ENCODE results near the gene SSU72.
"Not testable (repeated sequence)": the region's sequence is repeated elsewhere in the genome, so short reads cannot be mapped to it uniquely, and the experiment has no call there.

SSU72 gene

DNA sequence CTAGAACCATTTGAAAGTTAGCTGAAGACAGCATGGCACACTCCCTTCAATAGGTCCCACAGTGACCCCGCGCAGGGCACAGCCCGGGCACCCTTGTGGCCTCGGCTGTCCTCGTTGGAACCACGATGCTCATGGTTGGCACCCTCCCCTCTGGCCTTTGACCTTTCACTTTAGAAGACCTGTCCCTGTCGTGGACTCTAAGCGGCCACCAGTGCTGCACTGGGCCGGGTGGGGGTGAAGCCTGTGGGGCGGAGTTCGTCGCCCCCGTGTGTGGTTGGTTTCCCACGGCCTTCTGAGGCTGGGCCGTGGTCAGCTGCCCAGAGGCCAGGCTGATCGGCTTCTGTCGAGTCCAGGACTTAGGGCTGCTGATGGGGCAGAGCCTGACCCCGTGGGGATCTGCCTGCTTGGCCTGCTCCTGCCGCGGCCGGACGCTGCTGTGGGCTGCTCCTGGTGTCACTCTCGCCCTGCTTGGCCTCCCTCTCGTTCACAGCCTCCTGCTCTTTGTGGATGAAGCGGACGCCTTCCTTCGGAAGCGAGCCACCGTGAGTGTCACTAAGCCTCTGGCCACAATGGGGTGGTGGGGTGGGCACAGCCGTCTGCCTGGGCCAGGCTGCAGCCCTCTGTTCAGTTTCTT is 49.8 kb downstream of the SSU72 start:
- not testable (repeated sequence) for DNase-seq

DNA sequence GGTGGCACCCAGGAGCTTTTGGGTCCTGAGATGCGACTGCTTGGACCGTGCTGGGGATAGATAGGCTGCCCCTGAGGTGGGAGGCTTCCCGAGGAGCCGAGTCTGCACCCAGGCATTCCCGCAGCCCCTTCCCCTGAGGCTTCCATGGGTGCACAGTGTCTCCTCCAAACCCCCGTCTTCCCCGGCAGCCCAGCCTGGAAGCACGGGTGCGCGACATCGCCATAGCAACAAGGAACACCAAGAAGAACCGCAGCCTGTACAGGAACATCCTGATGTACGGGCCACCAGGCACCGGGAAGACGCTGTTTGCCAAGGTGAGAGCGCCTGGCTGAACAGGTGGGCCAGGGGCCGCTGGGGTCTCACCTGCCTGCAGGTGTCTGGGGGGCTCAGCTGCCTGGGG is 51.0 kb downstream of the SSU72 start:
- DNase-seq = not testable (repeated sequence)

DNA sequence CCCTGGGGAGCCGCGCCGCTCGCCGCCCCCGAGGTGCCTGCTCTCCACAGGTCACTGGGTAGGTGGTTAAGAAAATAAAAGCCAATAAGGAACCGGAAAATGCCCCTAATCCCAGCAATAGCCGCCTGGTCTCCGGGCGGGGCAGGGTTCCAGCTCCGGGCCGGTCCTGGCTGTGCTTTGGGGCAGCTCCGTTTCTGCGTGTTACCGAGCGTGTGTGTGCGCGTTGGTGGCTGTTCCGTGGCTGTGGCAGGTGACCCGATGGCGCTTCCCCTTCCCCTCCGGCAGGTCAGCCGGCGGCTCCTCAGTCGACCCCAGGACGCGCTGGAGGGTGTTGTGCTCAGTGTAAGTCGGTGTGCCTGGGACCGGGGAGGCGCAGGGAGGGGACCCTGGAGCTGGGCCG is 51.4 kb downstream of the SSU72 start:
- DNase-seq = not testable (repeated sequence)

DNA sequence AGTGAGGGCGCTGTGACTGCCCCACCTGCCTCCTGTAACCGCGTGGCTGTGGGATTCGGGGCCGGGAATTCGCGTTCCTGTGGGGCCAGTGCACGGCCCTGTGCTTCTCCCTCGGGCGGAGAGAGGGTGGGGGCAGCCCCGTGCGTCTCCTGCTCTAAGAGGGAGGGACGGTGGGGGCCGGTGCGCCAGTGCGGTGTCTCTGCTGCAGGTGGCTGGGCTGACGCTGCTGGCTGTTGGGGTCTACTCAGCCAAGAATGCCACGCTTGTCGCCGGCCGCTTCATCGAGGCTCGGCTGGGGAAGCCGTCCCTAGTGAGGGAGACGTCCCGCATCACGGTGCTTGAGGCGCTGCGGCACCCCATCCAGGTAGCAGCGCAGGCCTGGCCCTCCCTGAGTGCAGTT is 52.1 kb downstream of the SSU72 start:
- not testable (repeated sequence) for DNase-seq

DNA sequence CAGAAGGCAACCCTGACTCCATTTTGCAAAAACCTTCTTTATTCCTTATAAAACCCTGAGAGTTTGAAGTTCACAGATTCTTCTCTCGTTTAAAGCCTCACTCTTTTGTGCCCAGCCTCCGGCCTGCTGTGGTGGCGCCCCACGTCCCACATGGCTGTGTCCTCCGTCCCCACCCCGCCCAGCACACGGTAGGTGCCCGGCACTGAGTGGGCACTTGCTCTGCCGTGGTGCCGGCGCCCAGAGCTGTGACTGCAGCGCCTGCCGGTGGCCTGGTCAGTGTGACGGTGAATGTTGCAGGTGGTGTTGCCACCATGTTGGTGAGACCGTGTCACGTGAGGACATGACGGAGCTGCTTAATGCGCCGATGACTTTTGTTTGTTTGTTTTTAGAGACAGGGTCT is 53.3 kb downstream of the SSU72 start:
- no peak for DNase-seq

DNA sequence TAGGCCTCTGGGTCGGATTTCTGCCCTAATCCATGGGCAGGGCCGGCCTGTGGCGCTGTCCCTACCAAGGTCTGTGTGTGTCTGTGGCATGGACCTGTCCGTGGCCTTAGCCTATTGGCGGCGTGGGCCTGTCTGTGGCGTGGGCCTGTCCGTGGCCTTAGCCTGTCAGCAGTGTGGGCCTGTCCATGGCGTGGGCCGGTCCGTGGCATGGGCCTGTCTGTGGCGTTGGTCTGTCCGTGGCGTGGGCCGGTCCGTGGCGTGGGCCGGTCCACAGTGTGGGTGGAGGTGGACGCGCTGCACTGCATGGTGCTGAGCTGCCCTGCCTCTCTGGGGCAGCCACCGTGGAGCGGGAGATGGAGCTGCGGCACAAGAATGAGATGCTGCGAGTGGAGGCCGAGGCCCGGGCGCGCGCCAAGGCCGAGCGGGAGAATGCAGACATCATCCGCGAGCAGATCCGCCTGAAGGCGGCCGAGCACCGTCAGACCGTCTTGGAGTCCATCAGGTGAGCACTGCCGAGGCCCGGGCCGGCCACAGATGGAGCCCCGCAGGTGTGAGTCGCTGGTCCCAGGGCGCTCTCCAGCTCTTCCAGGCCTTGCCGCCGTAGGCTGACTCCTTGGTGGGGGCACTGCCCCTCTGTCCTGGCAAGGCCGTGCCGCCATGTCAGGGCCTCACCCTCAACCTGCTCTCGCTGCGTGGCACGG is 54.7 kb downstream of the SSU72 start:
- DNase-seq = not testable (repeated sequence)

DNA sequence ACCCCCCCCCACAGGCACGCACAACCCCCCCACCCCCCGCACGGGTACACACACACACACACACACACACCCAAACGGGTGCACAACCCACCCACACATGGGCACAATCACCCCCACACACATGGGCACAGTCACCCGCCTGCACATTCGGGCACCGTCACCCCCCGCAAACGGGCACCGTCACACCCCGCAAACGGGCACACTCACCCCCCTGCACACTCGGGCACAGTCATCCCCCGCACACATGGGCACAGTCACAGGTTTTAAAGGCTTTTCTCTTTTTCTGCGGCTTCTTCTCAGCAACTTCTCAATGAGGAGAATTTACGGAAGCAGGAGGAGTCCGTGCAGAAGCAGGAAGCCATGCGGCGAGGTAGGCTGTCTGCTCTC is 56.0 kb downstream of the SSU72 start:
- not testable (repeated sequence) for DNase-seq

DNA sequence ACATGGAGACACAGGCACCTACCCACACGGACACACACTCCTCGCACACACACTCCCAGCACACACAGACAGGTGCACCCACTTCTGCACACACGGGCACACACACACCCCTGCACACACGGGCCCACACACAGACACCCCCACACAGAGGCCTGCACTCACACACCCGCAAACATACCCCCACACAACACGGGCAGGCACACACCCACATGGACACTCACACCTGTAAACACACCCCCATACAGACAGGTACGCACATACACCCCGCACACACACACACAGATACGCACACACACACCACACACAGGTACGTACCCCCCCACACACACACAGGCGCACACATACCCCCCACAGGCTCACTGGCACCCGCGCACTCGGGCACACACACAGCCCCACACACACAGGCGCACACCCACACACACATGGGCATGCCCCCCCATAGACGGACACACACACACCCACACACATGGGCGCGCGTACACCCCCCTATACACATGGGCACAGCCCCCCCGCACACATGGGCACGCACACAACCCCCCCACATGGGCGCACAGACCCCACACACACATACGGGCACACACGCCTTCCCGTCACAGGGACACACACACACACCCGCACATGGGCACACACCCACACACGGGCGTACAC is 56.6 kb downstream of the SSU72 start:
- DNase-seq = no peak

DNA sequence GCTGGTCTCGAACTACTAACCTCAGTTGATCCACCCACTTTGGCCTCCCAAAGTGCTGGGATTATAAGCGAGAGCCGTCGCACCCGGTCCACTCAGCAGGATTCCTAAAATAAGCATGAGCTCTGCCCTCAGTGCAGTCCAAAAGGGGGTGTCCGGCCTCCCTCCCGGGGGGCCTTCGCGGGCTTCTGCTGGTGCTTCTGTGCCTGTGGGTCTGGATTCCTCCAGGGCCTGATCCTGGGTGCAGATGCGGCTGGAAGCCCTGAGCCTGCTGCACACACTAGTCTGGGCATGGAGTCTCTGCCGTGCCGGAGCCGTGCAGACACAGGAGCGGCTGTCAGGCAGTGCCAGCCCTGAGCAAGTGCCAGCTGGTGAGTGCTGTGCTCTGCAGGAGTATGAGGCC is 57.7 kb downstream of the SSU72 start:
- DNase-seq = not testable (repeated sequence)

DNA sequence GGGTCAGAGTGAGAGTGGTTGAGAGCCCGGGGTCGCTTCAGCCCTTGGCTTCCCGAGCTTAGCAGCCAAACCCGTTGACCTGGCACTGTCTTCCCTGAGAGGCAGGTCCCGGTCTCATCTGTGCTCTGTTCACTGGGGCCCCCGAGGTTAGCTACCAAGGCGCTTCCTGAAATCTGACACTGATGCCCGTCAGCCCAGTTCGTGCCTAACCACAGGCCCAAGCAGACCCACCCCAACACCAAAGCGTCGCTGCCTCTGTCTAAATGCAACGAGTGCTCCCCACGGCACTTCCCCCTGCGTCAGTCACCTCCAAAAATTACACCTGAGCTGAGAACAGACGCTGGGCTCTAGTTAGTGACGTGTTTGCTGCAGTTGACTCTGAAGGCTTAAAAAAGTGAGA is 60.3 kb downstream of the SSU72 start:
- not testable (repeated sequence) for DNase-seq

DNA sequence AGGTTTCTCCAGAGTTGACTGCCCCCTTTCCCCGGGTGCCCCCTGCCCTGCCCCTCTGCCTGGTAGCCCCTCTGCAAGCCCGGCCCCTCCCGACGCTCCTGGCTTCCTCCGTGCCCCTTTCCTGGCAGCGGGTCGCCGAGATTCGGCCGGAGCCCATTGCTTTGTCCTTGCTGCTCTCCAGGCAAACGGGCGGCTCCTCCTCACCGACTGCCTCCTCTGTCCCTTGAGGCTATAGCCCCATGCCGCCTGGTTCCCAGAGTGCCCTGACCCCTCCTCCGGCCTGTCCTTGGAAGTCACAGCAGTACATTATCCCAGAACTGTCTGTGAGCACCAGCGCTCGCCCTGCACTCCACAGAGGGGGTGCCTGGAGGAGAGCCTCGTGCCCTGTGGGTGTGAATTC is 61.0 kb downstream of the SSU72 start:
- not testable (repeated sequence) for DNase-seq

DNA sequence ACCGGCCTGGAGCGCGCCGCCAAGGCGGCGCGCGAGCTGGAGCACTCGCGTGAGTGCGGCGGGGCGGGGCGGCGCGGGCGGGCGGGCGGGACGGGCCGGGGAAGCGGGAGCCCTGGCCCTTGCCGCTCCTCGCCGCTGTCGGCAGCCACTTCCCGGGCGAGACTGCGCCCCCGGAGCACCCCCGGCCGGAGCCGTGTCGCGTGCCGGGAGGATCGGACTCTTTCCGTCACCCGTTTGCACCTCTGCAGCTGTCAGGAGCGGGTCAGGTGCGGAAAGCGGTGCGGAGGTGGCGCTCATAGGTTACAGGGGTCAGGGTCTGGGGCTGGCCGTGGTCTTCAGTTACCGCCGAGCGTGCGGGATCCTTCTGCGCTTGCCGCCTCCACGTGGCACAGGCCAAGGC is 62.2 kb downstream of the SSU72 start:
- peak; percentile 11 for DNase-seq

DNA sequence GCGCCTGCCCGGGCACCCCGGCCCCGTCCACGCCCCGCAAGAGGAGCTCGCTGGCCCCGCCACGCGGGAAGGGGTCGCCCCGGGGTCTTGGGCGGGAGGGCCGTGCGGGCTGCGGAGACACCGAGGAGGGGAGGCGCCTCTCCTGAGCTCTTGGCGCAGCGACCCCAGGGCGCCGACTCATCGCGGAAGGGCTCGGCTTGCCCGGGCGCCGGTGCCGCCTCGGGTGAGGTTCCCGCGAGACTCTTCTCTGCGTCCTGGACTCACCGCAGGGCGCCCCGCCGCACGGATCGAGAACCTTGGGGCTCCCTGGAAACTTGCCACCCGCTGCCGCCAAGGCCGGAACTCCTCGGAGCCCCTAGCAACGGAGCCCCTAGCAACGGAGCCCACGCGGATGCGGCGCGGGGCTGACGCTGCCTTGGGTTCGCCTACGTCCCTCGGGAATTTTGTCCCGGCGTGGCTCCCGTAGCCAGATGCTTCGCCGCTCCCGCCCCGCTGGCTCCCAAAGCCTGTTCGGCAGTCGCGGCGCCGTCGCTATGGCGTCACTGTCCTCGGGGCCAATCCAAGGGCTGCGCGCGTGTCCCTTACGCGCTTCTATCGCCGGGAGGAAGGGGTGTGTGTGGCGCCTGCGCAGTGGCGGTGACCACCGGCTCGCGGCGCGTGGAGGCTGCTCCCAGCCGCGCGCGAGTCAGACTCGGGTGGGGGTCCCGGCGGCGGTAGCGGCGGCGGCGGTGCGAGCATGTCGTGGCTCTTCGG is 63.0 kb downstream of the SSU72 start, which contains the start of gene ATAD3A:
Gene ATAD3A, plus strand, starts transcription at position 630 of the 753 bp plus-strand sequence. Its CDS starts 107 bp downstream, at position 737.
- peak; percentile 91 for DNase-seq

DNA sequence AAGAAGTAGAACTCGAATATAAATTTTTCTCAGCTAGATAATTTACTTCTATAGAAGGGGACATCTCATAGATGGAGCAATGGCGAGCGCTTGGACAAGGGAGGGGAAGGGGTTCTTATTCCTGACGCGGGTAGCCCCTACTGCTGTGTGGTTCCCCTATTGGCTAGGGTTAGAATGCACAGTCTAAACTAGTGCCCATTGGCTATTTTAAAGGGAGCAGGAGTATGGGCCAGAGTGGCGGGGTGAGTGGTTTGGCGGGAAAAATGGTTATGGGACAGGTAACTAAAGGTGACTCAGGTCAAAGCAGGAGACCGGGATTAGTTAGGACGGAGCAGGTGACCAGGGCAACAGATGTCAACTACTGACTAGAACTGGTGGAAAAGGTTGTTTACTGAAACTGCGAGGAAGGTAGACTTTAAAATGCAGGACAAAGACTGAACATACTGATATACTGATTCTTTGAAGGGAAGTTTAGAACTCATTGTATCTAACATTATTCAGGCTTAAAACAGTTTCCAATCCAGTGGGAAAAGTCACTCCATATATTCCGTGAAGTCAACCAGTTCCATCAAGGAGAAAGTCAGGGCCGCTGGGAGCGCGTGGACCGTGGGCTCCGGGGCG is 63.6 kb downstream of the SSU72 start:
- no peak for DNase-seq

DNA sequence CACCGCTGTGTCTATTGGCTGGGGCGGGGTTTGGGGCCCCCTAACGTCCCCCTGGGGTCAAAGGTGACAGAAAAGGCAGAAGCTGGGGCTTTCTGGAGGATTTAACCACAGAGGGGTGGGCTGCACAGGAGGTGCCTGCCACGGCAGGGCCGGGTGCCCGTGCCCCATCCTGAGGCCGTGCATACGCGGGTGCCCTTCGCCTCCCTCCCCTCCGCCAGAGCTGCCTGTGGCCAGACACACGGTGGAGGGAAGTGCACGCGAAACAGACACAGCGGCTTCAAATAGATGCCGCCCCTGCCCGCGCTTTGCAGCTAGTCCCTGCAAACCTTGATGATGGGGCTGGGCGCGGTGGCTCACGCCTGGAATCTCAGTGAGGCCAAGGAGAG is 65.2 kb downstream of the SSU72 start:
- DNase-seq = not testable (repeated sequence)

DNA sequence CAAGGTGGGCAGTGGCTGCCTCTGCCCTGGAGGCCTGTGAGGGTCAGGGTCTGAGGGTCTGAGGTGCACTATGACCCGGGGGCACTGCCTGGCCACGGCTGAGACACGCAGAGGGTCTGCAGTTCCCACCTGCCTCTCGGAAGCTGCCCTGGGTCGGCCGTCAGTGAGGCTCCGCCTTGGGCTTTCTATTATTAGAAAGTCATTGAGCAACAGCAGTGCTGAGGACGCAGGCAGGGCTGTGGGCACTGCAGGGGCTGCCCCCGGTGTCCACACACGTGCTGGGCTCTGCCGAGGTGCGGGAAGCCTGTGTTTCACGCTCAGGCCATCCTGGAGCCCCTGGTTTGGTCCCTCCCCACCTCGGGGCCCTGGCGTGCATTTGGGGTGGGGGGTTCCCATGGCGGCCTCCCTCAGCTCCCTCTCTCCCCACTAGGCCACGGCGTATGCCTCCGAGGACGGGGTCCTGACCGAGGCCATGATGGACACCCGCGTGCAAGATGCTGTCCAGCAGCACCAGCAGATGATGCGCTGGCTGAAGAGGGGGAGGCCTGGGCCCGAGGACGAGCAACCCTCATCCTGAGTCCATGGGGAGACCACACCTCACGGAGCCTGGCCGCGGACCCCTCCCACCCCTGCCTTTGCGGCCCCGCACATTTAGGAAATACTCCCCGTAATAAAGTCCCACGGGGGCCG is 65.7 kb downstream of the SSU72 start:
- not testable (repeated sequence) for DNase-seq

DNA sequence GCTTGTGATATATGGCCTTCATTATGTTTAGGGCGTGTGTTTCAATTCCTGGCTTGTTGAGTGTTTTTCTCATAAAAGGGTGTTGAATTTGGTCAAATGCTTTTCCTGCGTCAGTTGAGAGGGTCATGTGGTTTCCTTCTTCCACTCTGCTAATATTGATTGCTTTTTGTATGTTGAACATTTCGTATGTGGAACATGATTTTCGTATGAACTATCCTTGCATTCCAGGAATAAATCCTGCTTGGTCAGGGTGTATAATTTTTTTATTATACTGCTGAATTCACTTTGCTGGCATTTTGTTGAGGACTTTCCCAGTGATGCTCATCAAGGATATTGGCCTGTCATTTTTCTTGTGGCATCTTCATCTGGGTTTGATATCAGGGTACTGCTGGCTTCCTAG is 67.4 kb downstream of the SSU72 start:
- no peak for DNase-seq

DNA sequence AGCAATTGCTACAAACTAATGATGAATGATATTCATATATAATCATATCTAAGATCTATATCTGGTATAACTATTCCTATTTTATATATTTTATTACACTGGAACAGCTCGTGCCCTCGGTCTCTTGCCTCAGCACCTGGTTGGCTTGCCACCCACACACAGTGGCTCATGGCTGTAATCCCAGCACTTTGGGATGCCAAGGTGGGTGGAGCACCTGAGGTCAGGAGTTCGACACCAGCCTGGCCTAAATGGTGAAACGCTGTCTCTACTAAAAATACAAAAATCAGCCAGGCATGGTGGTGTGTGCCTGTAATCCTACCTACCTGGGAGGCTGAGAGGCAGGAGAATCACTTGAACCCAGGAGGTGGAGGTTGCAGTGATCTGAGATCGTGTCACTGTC is 68.9 kb downstream of the SSU72 start:
- DNase-seq = not testable (repeated sequence)

DNA sequence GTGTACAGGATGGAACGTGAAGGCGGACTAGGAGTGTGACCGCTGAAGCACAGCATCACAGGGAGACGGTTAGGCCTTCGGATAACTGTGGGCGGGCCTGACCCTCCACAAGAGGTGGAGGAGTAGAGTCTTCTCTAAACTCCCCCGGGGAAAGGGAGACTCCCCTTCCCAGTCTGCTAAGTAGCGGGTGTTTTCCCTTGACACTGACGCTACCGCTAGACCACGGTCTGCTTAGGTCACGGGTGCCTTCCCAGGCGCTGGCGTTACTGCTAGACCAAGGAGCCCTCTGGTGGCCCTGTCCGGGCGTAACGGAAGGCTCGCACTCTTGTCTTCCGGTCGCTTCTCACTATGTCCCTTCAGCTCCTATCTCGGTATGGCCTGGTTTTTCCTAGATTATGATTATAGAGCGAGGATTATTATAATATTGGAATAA is 69.3 kb downstream of the SSU72 start:
- not testable (repeated sequence) for DNase-seq

DNA sequence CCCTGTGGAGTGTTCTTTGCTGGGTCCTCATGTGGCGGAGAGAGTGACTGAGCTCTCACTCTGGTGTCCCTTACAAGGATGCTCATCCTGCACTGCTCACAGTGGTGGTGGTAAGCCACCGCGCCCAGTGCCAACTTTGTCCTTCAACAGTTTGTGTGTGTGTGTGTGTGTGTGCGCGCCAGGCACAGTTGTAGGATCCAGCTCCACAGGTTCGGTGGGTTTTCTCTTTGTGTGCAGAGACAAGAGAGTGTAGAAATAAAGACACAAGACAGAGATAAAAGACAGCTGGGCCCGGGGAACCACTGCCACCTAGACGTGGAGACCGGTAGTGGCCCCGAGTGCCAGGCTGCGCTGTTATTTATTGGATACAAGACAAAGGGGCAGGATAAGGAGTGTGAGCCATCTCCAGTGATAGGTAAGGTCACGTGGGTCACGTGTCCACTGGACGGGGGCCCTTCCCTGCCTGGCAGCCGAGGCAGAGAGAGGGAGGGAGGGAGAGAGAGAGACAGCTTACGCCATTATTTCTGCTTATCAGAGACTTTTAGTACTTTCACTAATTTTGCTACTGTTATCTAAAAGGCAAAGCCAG is 69.8 kb downstream of the SSU72 start:
- peak; percentile 70 for DNase-seq

DNA sequence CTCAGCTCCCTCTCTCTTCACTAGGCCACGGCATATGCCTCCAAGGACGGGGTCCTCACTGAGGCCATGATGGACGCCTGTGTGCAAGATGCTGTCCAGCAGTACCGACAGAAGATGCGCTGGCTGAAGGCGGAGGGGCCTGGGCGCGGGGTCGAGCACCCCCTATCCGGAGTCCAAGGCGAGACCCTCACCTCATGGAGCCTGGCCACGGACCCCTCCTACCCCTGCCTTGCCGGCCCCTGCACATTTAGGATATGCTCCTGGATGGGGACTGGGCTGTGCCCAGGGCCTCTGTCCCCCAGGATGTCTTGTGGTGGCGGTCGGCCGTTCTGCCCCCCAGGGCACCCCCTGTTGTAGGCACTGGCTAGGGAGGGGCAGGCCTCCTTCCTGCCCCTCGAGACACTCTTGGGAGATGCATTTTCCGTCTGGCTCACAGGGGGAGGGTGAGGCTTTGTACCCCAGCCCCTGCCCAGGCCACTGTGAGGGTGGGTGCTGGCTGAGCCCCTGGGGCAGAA is 79.1 kb downstream of the SSU72 start:
- DNase-seq = not testable (repeated sequence)

Measured in activated effector memory CD4-positive, alpha-beta T cell treated with Interleukin-2 at 50 U/mL for 16 hours (primary cell).